Stimulated activated CD4-positive, alpha-beta T cell treated with anti-CD3 and anti-CD28 coated beads, Interleukin-1b, Interleukin-23, amount 100 ng/mL, for 4 hours (primary cell): ENCODE data around the gene ST3GAL3.

ENCODE experiments used
- DNase-seq, 2 donors: peaks; one replicate each; pipeline ENCODE4 v3.0.0-alpha.2; 2020; ENCODE audit warnings: low read depth in 2 of 2

ST3GAL3 gene

DNA sequence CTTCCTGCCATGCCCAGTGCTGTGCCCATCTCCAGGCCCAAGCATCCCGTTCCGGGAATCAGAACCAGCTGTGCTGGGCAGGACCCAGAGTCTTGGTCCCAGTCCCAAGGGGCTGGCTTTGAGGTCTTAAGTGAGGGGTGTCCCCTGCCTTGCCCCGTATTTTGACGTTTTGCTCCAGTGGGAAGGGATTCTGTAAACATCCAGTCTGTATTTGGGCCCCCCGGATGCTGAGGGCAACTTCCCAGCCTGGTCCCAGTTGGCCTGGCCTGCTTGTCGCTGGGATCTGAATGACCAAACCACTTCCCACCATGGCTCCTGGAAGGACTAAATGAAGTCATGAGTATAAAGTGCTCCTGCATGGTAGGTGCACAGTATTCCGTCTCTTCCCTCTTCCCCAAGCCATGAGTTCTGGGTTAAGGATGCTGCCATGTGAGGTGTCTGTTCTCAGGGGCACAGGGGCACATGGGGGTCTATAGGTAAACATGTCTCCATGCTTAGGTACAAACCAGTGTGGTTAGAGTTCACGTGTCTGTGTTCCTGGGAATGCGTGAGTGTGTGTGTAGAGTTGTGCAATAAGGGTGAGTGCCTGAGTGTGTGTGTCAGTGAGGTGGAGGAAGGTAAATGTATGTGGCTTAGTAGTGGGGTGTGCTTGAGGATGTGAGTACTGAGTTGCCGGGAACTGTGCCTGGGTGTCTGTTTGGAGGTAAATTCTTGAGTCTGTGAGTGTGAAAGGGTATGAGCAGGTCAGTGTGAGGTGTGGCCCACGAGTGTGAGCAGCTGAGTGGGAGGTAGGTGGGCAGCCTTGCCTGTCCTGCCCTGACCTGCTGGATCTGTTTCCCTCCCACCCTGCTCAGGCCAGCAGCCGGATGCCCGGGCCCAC, 273.2 kb downstream of the ST3GAL3 start:
- DNase-seq: no peak
